Activated naive CD4-positive, alpha-beta T cell treated with Interleukin-2 at 50 U/mL for 16 hours (primary cell): ENCODE data around the gene XRCC4.
"Not testable (repeated sequence)": the region's sequence is repeated elsewhere in the genome, so short reads cannot be mapped to it uniquely, and the experiment has no call there.

Source experiments
- DNase-seq: peaks from one replicate; pipeline ENCODE4 v3.0.0-alpha.2; 2020

XRCC4 gene

DNA sequence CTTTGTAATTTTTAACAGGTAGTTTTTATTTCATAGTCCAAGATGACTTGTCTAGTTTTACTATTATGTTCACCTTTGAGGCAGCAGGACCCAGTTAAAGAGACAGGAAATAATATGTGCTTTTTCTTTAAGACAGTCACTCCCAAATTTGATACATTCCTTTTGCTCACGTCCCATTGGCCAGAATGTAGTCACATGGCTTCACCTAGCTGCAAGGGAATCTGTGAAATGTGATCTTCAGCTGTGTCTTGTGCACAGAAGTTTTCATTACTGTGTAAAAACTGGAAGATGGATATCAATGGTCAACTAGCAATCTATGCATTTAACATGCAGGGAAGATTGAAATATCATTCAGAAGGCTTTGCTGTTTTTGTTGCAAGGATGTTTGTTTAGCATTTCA, 41.1 kb downstream of the XRCC4 start:
- no peak for DNase-seq

DNA sequence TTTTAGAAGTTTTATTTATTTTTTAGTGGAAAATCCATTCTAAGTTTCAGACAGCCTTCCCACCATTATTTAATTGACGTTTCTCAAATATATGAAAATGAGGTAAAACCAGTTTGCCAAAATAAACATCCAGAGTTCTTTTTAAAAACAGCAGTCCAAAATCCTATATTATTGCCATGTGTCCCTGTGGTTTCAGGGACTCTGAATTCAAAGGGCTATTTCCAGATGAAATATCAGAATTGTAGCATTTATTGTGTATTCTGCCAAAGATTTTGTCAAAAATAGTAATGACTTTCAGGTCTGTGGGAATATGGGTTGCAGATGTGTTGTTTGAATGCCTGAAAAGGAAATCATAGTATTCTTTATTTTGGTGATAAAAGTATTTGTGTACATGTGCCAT, 41.6 kb downstream of the XRCC4 start:
- DNase-seq = no peak

DNA sequence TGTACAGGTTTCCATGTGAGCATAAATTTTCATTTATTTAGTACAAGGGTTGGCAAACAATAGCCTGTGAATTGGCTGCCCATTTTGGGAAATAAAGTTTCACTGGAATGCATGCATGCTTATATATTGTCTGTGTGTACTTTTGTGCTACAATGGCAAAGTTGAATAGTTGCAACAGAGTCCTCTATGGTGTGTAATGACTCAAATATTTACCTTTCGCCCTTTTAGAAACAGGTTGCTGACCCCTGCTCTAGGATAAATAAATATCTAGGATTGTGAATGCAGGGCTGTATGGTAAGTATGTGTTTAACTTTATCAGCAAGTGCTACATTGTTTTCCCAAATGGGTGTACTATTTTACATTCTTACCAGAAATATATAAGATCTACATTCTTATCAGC, 47.2 kb downstream of the XRCC4 start:
- no peak for DNase-seq

DNA sequence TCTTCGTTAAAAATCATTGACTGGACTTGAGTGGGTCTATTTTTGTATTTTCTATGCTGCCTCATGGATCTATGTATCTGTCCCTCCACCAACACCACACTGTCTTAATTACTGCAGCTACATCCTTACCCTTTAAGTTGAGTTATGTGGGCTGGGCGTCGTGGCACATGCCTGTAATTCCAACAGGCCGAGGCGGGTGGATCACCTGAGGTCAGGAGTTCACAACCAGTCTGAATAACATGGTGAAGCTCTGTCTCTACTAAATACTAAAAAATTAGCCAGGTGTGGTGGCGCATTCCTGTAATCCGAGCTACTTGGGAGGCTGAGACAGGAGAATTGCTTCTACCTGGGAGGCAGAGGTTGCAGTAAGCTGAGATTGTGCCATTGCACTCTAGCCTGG, 48.2 kb downstream of the XRCC4 start:
- no peak for DNase-seq

DNA sequence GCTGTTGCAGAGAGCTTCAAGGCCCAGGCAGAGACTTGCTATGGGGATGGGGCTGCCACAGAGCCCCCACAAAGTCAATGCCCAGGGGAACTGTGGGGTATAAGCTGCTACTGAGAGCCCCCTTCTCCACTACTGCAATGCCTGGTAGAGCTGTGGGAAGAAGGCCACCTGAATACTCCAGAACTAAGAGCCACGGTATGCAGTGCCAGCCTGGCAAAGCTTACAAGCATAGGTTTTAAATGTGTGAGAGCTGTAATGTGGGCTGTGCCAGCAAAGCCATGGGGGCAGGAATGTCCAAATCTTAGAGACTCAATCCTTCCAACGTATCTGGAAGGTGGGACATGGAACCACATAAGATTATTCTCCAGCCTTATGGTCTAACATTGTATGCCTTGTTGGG, 49.2 kb downstream of the XRCC4 start:
- no peak for DNase-seq

DNA sequence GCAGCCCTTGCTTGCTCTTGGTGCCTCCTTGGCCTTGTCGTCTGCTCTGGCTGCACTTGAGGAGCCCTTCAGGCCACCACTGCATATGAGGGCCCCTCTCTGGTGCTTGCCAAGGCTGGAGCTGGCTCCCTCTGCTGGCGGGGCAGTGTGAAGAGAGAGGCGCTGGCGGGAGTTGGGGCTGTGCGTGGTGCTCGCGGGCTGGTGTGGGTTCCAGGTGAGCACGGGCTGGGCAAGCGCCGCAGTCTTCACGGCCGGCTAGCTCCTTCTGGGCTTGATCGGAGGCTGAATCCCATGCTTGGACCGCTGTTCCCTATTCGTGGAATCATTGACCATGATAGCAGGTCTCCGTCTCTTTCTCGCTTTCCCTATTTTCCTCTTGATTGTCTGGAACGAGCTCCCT, 56.5 kb downstream of the XRCC4 start:
- DNase-seq = no peak

DNA sequence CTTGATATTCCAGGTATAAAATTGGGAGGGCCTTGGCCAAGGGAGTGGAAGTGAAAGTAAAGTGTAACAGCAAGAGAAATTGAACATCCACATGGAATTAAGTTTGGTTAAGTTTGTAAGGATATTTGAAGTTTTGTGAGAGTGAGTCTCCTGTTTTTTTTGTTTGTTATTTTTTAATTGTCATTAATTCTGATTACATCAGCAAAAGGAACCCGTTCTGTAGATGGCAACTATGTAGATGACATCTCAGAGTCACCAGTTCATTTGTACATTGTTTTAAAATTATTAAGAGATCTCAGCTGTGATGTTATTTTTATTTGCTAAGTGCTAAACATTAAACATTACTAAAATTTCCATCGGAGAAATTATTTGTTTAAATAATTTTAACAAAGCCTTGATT, 65.2 kb downstream of the XRCC4 start:
- DNase-seq = no peak

DNA sequence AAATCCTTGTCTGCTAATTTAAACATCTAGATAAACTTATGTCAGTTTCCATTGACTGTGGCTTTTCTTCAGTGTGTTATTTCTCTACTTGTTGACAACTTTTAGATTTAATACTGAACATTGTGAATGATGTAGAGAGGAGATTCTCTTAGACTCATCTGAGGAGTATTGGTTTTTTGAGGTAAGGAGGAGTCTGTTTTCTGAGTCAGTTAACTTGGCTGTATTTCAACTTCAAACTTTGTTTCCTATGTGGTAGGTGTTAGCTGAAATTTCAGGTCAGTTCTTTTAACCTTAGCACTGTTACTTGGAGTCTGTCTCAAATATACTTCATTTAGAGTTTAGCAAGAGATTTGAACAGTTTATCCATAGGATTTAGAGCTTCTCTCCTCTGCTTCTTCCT, 67.9 kb downstream of the XRCC4 start:
- no peak for DNase-seq

DNA sequence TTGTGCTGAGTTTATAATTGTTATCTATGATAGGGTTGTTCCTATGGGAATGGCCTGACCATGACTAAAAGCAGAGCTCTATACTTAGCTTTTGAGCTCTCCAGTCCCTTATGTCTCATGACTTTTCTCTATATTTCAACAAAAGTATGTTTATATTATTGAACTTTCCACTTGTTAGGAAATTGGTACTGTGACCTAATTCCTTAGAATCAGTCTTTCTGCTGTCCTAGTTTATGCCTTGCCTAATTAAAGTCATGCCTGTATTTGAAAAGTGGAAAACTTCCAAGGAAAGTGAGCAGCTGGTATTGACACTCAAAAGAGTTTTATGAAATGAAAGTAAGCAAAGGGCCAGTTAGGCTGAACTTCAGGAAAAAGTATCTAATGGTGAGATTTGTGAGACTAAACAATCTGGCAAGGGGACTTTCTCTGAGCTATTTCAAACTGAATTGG, 68.6 kb downstream of the XRCC4 start:
- no peak for DNase-seq

DNA sequence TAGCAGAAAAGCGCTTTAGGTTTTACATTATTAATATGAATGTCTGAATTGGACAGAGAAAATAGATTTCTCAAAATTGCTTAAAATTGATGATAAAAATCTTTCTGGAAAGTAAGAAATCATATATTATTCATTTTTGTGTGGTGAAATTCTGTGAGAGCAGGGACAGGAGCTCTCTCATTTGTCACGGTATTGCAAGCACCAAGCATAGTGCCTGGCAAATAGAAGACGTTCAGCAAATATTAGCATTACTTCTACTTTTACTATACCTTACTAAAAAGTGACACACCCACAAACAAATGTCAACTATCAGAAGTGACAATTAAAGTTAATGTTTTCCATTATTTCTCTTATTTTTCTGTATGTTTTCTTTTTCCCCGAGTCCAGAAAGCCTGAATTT, 69.1 kb downstream of the XRCC4 start:
- no peak for DNase-seq

DNA sequence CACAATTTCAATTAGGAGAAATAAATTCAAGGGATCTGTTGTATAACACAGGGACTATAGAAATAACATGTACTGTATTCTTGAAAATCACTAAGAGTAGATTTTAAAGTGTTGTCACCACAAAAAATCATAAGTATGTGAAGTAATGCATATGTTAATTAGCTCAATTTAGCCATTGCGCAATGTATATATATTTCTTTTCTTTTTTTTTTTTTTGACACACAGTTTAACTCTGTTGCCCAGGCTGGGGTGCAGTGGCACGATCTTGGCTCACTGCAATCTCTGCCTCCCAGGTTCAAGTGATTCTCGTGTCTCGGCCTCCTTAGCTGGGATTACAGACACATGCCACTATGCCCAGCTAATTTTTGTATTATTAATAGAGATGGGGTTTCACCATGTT, 70.2 kb downstream of the XRCC4 start:
- DNase-seq = no peak

DNA sequence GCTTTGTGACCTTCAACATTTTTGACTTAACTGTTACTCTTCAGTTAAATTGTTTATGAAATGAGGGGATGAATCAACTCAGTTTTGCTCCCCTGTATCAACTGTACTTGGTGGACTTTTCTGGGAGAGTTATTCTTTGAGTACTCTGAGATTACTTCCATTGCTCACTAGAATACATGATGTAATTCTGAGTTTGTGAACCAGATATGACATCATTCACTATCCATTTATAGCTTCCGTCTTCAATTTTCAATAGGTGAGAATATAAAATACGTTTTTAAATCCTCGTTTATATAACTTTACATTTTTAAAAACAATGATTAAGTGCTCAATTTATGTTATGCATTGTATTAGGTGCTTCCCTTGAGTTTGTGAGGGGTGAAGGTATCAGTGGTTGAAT, 71.0 kb downstream of the XRCC4 start:
- DNase-seq = no peak

DNA sequence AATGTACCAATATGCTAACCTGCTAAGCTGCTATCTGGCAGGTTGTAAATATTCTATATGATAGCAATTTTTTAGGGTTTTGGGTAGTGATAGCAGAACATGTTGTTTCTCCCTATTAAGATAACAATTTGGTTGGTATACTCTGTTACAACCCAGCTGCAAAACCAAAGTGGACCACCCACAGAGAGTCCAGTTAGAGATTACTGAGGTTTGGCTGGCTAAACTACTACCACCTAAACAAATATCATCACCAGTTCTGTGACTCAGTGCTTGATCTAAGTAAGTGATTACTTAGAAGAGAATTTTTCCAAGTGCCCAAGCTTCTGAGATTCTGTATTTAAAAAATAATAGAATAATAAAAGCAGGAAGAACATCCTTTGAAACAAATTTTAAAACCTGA, 72.3 kb downstream of the XRCC4 start:
- DNase-seq = no peak

DNA sequence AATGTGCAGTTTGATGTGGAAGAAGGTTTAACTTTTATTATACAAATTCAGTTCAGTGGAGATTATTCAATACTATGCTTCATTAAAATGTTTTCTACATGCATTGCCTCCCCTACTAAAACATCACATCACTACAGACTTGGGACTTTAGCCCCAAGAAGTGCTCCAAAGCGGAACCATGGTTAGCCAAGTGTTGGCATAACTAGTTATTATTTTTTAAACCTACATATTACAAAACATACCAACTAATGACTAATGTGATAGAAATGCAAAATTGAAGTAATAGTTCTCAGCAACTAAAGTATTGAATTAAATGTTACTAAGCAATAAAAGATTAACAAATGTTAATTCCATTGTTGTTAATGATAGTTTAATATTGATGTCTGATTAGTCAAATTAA, 74.5 kb downstream of the XRCC4 start:
- DNase-seq = no peak

DNA sequence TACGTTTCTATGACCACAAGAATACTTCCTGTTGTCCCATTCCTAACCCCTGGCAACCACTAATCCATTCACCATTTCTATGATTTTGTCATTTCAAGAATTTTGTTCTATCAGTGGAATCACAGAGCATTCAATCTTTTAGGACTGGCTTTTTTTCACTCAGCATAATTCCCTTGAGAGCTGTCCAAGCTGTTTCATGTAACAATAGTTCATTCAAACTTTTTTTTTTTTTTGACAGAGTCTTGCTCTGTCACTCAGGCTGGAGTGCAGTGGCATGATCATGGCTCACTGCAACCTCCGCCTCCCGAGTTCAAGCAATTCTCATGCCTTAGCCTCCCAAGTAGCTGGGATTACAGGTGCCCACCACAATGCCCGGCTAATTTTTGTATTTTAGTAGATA, 75.6 kb downstream of the XRCC4 start:
- DNase-seq = not testable (repeated sequence)

DNA sequence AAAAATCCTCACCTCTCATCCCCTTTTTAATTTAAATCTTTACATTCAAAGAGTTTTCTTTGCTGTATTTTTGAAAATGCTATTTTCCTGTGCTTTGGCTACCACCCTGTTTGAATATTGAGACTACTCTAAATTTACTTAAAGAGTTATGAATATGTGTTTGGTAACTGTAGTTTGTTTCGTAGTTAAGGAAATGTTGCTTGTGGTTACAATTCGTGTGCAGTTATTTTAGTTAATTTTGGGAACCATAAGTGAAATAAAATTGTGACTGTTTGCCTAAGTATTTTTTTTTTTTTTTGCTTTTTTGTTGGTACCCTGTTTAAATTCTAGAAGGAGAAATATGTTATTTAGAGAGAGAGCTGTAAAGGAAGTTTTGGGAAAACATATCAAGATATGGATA, 78.7 kb downstream of the XRCC4 start:
- no peak for DNase-seq

DNA sequence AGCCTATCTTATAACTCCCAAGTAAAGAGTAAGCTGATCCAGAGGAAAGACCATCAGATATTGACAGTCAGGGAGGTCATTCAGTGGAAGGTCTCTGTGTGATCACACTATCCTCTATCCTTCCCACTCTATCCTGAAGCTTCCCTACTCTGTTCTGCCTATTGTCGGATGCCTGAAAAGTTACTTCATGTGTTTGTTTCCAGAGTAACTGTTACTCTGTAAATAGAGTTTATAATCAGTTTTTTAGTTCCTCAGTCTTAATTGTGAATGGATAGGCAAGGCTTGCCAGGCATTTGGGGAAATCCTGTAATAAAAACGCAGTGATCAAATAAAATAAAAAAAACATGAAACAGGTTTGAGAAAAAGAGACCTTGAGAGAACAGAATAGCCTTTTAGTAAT, 79.8 kb downstream of the XRCC4 start:
- DNase-seq = no peak

DNA sequence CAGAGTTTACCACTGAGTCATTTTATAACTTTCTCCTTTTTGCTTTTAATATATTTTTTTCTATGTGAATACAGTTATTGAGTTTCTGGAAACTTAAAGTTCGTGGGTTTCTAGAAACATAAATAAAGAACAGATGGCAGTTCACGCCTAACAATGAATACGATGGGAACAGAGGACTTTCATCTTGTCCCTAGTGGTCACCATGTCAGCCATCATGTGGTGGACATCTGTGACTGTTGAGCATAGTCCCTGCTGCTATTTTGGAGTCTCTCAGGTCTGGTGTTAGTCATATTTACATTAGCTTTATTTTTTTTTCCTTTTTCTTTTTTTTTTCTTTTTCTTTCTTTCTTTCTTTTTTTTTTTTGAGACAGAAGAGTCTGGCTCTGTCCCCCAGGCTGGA, 85.3 kb downstream of the XRCC4 start:
- DNase-seq = no peak

DNA sequence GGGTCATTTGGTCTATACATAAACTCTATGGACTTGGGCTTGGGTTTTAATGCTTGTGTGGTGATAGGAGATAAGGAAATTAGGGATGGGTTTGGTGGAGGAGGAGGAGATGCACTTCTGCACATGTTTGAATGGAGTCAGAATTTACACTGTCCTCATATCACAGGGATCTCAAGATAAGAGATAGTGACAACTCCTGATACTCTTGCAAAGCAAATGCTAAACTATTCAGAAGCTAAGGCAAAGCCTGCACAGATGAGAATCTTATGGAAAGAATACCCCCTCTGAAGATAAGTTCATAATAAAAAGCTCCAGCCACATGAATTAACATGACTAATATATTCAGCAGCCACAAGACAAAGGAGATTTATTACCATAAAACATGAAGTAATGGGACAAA, 90.2 kb downstream of the XRCC4 start:
- no peak for DNase-seq

DNA sequence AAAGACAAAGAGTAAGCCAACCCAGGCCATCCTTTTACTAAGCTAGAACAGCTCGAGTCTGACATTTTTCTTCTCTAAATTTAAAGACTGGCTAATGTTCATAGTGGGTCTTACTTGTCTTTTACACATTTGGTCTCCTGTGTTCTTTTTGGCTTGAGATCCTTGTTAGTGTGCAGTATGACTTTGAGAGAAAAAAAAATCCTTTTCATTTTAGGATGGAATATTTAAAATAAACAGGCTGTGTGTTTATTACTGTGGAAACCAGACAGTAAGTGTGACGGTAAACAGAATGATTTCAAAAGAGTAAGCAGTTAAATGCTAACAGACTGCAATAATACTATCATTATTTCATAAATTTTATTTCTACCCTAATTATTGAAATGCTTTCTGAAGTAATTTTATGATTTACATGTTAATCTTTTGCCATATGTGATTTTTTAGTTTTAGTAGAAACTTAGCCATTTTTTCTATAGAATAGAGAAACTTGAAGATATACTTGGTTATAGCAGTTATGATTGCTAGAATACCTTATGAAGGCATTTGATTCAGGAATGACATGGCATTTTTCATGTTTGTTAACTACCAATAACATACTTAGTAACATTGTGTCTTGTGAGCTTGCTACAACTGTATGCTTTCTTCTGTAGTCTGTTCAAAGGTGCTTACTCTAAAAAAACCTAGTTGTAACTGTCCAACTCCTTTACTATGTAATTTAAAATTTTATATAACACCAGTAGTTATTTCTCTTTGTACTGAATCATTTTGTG, 92.4 kb downstream of the XRCC4 start:
- no peak for DNase-seq

DNA sequence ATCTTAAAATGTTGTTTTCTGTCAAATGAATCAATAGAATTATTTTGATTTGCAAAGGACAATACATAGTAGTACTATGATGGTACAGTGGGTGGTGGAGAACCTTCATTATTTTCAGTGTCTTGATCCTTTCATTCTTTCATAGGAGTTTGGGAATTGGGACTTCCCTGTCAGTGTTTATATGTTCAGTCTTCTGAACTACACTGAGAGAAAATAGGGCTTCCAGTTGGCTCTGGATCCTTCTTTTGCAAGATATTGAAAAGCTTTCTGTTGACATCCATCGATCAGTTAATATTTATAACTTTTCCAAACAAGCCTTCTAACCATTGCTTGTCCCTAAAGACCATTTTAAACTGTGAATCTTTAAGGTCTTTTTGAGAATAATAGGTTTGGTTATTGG, 94.7 kb downstream of the XRCC4 start:
- DNase-seq = no peak

DNA sequence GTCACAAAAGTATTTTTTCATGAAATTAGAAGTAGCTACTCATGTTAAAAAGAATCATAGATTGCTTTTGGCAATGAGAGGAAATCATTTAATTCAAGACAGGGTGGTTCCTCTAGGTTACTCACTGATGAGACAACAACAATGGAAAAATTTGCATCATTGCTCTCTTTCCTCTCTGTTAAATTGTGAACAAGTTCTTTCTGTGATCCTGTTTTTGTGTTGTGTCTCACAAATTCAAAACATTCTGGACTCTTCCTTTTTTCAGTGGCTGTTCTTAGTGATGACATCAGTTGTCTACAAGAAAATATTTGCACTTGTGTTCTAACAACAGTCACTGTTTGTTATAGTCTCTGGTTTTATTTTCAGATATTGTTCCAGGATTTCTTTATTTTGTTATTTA, 95.3 kb downstream of the XRCC4 start:
- no peak for DNase-seq

DNA sequence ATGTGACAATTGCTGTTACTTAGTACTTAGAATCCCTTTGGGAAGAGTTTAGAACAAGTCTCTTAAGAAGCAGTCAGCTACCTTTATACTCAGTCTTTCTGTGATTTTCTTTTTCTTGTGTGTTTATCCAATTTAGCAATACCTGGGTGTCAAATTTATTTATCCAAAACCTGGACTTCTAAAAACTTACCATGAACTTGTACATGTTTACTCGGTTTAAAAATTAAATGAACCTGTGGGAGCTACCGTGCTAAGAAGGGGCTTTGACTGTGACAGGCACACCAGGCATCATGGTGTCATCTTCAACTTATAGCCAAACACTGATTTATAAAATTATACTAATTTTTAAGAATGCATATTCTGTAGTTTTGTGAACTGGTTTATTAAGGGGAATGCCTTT, 96.5 kb downstream of the XRCC4 start:
- no peak for DNase-seq

DNA sequence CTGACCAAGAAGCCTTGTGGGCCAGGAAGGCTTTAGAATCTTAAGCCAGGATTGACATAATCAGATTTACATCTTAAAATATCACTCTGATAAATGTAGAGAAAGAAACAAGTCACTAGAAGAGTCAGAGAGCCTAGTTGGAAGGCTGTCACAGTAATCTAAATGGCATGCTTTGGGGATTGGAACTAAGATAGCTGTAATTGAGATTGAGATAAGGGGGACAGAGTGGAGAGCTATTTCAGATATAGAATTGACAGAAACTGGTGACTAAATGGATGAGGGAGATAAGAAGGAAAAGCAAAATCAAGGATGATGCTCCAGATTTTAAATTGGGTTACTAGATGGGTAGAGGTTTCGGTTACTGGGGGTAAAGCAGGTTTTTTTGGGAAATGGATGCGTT, 100.5 kb downstream of the XRCC4 start:
- DNase-seq = no peak

DNA sequence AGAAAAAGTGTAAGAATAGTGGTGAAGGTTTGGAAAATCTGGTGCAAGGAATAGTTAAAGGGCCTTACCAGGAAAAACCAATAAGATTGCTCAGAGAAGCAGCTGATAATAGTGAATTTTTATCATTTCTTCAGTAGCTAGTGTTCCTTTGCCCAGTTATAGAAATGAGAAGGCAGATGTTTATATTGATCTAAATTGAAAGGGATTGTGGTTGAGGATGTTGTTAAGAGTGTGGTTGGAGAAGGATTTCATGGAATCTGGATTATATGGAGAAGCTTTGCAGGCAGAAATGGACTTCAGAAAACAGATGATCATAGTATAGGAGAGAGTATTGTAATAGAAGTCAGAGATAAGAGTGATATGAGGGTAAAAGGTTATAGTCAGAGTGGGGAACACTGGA, 102.6 kb downstream of the XRCC4 start:
- no peak for DNase-seq

DNA sequence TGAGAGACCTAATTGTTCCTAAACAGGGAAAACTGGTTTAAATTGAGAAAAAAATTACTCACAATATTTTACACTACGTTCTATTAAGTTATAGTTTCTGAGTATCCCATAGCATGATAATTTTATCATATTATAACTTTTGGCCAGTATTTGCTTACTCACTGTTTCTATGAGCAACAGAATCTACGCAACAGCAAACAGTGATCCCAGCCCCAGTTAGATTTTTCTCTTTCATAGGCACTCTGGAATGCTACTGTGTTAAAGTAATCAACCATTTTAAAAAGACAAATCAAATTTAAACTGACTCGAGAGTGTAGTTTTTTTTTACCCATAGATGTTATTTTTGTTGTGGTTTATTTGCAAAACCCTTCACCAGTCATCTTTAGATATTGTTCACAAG, 107.2 kb downstream of the XRCC4 start:
- no peak for DNase-seq
